Measurements from ENCODE around the gene KCNA10. TPM values are rescaled to one million over a fixed set of nuclear protein-coding genes. Genes with fewer than 3 reads are reported as not detected.

Gene KCNA10
- total and polyA plus RNA-seq, 10 of the 15 experiments (the other 5 are each of a cell fraction or from before 2014, with no cell fraction given), result not detected

DNA sequence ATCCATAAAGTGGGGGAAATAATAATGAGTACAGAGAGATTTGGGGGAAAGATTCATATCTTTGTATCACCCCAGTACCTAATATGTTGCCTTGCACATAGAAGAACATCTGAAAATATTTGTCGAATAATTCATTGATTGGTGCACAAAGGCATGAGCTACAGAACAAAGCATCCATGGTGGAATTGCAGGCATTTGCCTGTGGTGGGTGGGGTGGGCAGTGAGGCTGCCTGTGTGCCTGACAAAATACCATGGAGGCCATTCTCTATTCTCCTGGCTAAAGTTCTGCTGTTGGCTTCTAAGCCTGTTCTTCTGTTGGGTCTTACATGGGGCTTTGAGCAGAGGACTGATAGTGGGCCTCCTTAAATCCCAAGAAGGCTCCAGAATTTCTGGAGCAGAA, 10.0 kb upstream of the KCNA10 start:
- DNase-seq (ENCODE audit: low read depth, low spot score) (no peak), FAIRE-seq (no peak), ATAC-seq (no peak)
- WGBS (ENCODE audit: insufficient coverage, insufficient replicate concordance, low lambda C conversion rate, missing lambda C conversion rate), result 76% methylated on average over 1 of the region's 1 CpG
- SMC1A ChIA-PET (ENCODE audit: uncharacterized antibody, unreplicated experiment), result no interaction called here
- no peaks in the 10 kb centered on the region for H3K79me2 ChIP-seq (ENCODE audit: control insufficient read depth, insufficient read depth, low read length)
- RAD21 ChIA-PET (ENCODE audit: unreplicated experiment), result no interaction called here
- H2AFZ ChIP-seq (ENCODE audit: control insufficient read depth, low read depth, low read length), result no peak overlapping the region
- H3K4me1 ChIP-seq (ENCODE audit: control insufficient read depth, insufficient read depth, low read length), result no peaks in the 10 kb centered on the region
- no peaks in the 10 kb centered on the region; a peak in 1 of 4 replicates for H3K27me3 ChIP-seq (replicated peaks in 1 of 2; ENCODE audit: control insufficient read depth in 2 of 2, insufficient read depth in 2 of 2, low read length in 1 of 2)
- H3K9me3 ChIP-seq (replicated peaks; ENCODE audit: control insufficient read depth, insufficient read depth, low read length), result no peaks in the 10 kb centered on the region
- POLR2A ChIA-PET, result no interaction called here
- no peak overlapping the region for H3K9ac ChIP-seq (ENCODE audit: control insufficient read depth, insufficient read depth, low read length)
- H3K27ac ChIP-seq (ENCODE audit: control insufficient read depth, insufficient read depth), result no peak overlapping the region
- CTCF ChIA-PET, result interaction anchor here (1.2 kb wide), 1 partner anchor 90 kb away, joined by 3 read pairs; no protein-coding TSS in a partner anchor
- intact Hi-C loops (cut with micrococcal nuclease; ENCODE audit: unreplicated experiment) (no loop called here), in situ Hi-C loops (cut with MboI) (no loop called here)
- no peak overlapping the region for H3K4me3 ChIP-seq
- no peaks in the 10 kb centered on the region for H3K36me3 ChIP-seq (ENCODE audit: control insufficient read depth in 2 of 2, insufficient read depth in 2 of 2, low read length in 1 of 2)
- BruUV-seq (replicated peaks), result no TSS peak
- no peaks in the 10 kb centered on the region for H4K20me1 ChIP-seq (ENCODE audit: control insufficient read depth, insufficient read depth)
- H3K4me2 ChIP-seq (ENCODE audit: control insufficient read depth, insufficient read depth), result no peak overlapping the region
- no peak for TF ChIP-seq SUPT20H (IDR thresholded peaks at IDR 0.05; ENCODE audit: borderline replicate concordance, control insufficient read depth, low read depth, low read length)
- TF ChIP-seq, protein P1, sequence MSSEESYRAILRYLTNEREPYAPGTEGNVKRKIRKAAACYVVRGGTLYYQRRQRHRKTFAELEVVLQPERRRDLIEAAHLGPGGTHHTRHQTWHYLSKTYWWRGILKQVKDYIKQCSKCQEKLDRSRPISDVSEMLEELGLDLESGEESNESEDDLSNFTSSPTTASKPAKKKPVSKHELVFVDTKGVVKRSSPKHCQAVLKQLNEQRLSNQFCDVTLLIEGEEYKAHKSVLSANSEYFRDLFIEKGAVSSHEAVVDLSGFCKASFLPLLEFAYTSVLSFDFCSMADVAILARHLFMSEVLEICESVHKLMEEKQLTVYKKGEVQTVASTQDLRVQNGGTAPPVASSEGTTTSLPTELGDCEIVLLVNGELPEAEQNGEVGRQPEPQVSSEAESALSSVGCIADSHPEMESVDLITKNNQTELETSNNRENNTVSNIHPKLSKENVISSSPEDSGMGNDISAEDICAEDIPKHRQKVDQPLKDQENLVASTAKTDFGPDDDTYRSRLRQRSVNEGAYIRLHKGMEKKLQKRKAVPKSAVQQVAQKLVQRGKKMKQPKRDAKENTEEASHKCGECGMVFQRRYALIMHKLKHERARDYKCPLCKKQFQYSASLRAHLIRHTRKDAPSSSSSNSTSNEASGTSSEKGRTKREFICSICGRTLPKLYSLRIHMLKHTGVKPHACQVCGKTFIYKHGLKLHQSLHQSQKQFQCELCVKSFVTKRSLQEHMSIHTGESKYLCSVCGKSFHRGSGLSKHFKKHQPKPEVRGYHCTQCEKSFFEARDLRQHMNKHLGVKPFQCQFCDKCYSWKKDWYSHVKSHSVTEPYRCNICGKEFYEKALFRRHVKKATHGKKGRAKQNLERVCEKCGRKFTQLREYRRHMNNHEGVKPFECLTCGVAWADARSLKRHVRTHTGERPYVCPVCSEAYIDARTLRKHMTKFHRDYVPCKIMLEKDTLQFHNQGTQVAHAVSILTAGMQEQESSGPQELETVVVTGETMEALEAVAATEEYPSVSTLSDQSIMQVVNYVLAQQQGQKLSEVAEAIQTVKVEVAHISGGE (CRISPR knock-in tag; IDR thresholded peaks at IDR 0.05), result no peak
- no peak for TF ChIP-seq SMARCA5 (IDR thresholded peaks at IDR 0.05)
- TF ChIP-seq NR2F1 (conservative IDR thresholded peaks at IDR 0.05), result no peak
- TF ChIP-seq TCF3 (IDR thresholded peaks at IDR 0.05; ENCODE audit: borderline replicate concordance, insufficient read depth, low read depth, low read length), result no peak
- TF ChIP-seq, protein P2, sequence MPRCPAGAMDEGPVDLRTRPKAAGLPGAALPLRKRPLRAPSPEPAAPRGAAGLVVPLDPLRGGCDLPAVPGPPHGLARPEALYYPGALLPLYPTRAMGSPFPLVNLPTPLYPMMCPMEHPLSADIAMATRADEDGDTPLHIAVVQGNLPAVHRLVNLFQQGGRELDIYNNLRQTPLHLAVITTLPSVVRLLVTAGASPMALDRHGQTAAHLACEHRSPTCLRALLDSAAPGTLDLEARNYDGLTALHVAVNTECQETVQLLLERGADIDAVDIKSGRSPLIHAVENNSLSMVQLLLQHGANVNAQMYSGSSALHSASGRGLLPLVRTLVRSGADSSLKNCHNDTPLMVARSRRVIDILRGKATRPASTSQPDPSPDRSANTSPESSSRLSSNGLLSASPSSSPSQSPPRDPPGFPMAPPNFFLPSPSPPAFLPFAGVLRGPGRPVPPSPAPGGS (IDR thresholded peaks at IDR 0.05; ENCODE audit: borderline replicate concordance, insufficient read depth, low read depth, low read length, poor library complexity, severe bottlenecking), result no peak
- TF ChIP-seq, protein P3, sequence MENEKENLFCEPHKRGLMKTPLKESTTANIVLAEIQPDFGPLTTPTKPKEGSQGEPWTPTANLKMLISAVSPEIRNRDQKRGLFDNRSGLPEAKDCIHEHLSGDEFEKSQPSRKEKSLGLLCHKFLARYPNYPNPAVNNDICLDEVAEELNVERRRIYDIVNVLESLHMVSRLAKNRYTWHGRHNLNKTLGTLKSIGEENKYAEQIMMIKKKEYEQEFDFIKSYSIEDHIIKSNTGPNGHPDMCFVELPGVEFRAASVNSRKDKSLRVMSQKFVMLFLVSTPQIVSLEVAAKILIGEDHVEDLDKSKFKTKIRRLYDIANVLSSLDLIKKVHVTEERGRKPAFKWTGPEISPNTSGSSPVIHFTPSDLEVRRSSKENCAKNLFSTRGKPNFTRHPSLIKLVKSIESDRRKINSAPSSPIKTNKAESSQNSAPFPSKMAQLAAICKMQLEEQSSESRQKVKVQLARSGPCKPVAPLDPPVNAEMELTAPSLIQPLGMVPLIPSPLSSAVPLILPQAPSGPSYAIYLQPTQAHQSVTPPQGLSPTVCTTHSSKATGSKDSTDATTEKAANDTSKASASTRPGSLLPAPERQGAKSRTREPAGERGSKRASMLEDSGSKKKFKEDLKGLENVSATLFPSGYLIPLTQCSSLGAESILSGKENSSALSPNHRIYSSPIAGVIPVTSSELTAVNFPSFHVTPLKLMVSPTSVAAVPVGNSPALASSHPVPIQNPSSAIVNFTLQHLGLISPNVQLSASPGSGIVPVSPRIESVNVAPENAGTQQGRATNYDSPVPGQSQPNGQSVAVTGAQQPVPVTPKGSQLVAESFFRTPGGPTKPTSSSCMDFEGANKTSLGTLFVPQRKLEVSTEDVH (IDR thresholded peaks at IDR 0.05; ENCODE audit: low read depth, partially characterized antibody), result no peak
- no peak for TF ChIP-seq POLR2AphosphoS2 (IDR thresholded peaks at IDR 0.05; ENCODE audit: low read depth, low read length)
- no peak for TF ChIP-seq TBL1XR1 (IDR thresholded peaks at IDR 0.05; ENCODE audit: low read depth, low read length)
- TF ChIP-seq BRCA1 (IDR thresholded peaks at IDR 0.05; ENCODE audit: low read depth, low read length), result no peak
- no peak for TF ChIP-seq SIX5 (IDR thresholded peaks at IDR 0.05; ENCODE audit: low read depth, low read length, severe bottlenecking)
- TF ChIP-seq ZNF24 (IDR thresholded peaks at IDR 0.05), result no peak
- no peak for TF ChIP-seq PAX5 (IDR thresholded peaks at IDR 0.05; ENCODE audit: borderline replicate concordance, low read depth, low read length)
- no peak for TF ChIP-seq NFIC (IDR thresholded peaks at IDR 0.05; ENCODE audit: low read depth, low read length)
- TF ChIP-seq FOXM1 (IDR thresholded peaks at IDR 0.05; ENCODE audit: low read depth, low read length), result no peak
- TF ChIP-seq, protein P4, sequence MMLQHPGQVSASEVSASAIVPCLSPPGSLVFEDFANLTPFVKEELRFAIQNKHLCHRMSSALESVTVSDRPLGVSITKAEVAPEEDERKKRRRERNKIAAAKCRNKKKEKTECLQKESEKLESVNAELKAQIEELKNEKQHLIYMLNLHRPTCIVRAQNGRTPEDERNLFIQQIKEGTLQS (IDR thresholded peaks at IDR 0.05; ENCODE audit: borderline replicate concordance, extremely low read depth, low read depth, low read length), result no peak
- no peak for TF ChIP-seq RAD51 (IDR thresholded peaks at IDR 0.05)
